ENCODE measurements around the gene MMP2. TPM values are rescaled to one million over a fixed set of nuclear protein-coding genes. Genes with fewer than 3 reads are reported as not detected.

MMP2 gene
- total RNA-seq, 1 experiment from 2014 or later: not detected

GRCh38 chr16:55502801-55503366 lies 23.9 kb downstream of the MMP2 start:
- ChIA-PET CTCF (no interaction called here), POLR2A (ENCODE audit: unreplicated experiment) (no interaction called here)
- Histone ChIP-seq H3K4me3 (ENCODE audit: low read length) (no peak overlapping the region), H3K27me3 (ENCODE audit: low read length) (no peaks in the 10 kb centered on the region), H3K9me2 (replicated peaks; ENCODE audit: low read length) (no peaks in the 10 kb centered on the region), H2AFZ (ENCODE audit: low read length) (0 out of 2 replicates have a peak overlapping the region, but pooled peaks have one; percentile 30), H3K9ac (ENCODE audit: low read length) (no peak overlapping the region), H3K4me2 (ENCODE audit: low read length) (peak overlapping the region; percentile 33), H3K79me2 (ENCODE audit: low read length) (no peaks in the 10 kb centered on the region), H3K36me3 (ENCODE audit: low read depth, low read length) (no peaks in the 10 kb centered on the region), H3K27ac (ENCODE audit: low read length) (peak overlapping the region; percentile 55), H3K4me1 (ENCODE audit: insufficient read depth, low read length) (peaks cover 43% of the 10 kb centered on the region), H3F3A (ENCODE audit: low read length, unreplicated experiment) (no peaks in the 10 kb centered on the region), H3K9me3 (ENCODE audit: low read length) (no peaks in the 10 kb centered on the region), H4K20me1 (ENCODE audit: low read length) (no peaks in the 10 kb centered on the region)
- peak; percentile 57 for DNase-seq
- no peak for ATAC-seq
- BruUV-seq (replicated peaks): no TSS peak
- no peak for TF ChIP-seq EZH2phosphoT487 (IDR thresholded peaks at IDR 0.05; ENCODE audit: borderline replicate concordance, low read length)
- no peak for TF ChIP-seq EZH2 (IDR thresholded peaks at IDR 0.05; ENCODE audit: low read length, unreplicated experiment)
- TF ChIP-seq CTCF (conservative IDR thresholded peaks at IDR 0.05; ENCODE audit: low read depth, low read length): no peak
- intact Hi-C loops (cut with micrococcal nuclease): no loop called here

- H3K9me2 ChIP-seq (replicated peaks; ENCODE audit: low read length): no peaks in the 10 kb centered on the region
- intact Hi-C loops (cut with micrococcal nuclease): no loop called here
- no peaks in the 10 kb centered on the region for H3K79me2 ChIP-seq (ENCODE audit: low read length)
- no peaks in the 10 kb centered on the region for H3K9me3 ChIP-seq (ENCODE audit: low read length)
- BruUV-seq (replicated peaks): no TSS peak
- H3K4me1 ChIP-seq (ENCODE audit: insufficient read depth, low read length): peaks cover 43% of the 10 kb centered on the region
- TF ChIP-seq CTCF (conservative IDR thresholded peaks at IDR 0.05; ENCODE audit: low read depth, low read length) (no peak), EZH2phosphoT487 (IDR thresholded peaks at IDR 0.05; ENCODE audit: borderline replicate concordance, low read length) (no peak), EZH2 (IDR thresholded peaks at IDR 0.05; ENCODE audit: low read length, unreplicated experiment) (no peak)
- DNase-seq (no peak), ATAC-seq (no peak)
- H3K4me3 ChIP-seq (ENCODE audit: low read length): no peak overlapping the region
- no peaks in the 10 kb centered on the region for H3K27me3 ChIP-seq (ENCODE audit: low read length)
- no peak overlapping the region for H3K27ac ChIP-seq (ENCODE audit: low read length)
- no peaks in the 10 kb centered on the region for H4K20me1 ChIP-seq (ENCODE audit: low read length)
- H3K9ac ChIP-seq (ENCODE audit: low read length): no peak overlapping the region
- H2AFZ ChIP-seq (ENCODE audit: low read length): no peak overlapping the region
- H3K36me3 ChIP-seq (ENCODE audit: low read depth, low read length): no peaks in the 10 kb centered on the region
- POLR2A ChIA-PET (ENCODE audit: unreplicated experiment): no interaction called here
- no peaks in the 10 kb centered on the region for H3F3A ChIP-seq (ENCODE audit: low read length, unreplicated experiment)
- CTCF ChIA-PET: no interaction called here
- no peak overlapping the region for H3K4me2 ChIP-seq (ENCODE audit: low read length)
Measured at GRCh38 chr16:55503726-55504550, 24.9 kb downstream of the MMP2 start.
